GM19467 (cell line): ENCODE results near the gene SOHLH1.
"Not testable (repeated sequence)": the region's sequence is repeated elsewhere in the genome, so short reads cannot be mapped to it uniquely, and the experiment has no call there.

Source experiments
- ATAC-seq: cut with Tn5 transposase; IDR thresholded peaks from one replicate; pipeline ENCODE4 v1.9.1; 2021; ENCODE audit warnings: mild to moderate bottlenecking, moderate library complexity; ENCODE audit not compliant: unreplicated experiment

SOHLH1 gene

GRCh38 chr9:135681161-135681560, 18.1 kb downstream of the SOHLH1 start:
- ATAC-seq, result no peak

DNA sequence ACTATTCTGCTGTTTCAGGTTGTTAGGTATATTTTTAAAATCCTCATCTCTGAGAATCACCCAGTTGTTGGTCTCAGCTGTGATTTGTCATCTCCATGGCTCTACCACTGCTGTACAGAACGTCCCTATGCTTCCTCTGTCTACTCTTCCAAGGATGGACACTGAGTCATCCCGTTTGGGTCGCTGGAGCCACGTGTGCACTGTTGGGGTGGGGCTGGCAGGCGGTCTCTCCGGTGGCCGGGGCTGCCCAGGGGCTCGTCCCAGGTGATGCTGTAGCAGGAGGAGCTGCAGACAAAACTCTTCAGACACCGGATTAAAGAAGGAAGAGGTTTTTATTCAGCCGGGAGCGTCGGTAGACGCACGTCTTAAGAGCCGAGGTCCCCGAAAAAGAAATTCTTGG, 19.2 kb downstream of the SOHLH1 start:
- ATAC-seq, result no peak

GRCh38 chr9:135678236-135679017, 20.9 kb downstream of the SOHLH1 start:
- no peak for ATAC-seq

DNA sequence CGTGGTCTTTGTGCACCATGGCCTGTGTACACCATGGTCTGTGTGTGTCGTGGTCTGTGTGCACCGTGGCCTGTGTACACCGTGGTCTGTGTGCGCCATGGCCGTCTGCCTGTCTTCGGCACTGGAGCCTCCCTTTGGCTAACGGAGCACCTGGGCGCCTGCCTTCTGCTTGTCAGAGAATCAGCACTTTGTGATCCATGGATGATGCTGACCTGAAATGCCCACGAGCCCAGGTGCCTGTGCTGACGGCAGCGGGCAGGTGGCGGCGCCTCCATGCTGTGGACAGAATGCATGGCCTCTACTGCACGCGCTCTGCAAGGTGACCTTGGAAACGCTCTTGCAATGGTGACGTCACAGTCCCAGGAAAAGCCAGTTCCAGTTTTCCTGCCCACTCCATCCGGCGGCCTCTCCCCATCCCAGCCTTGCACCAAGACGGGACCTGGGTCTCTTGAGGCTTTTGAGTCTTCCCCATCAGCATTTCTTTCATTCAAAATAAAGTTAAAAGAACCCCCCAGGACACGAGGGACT, 21.6 kb downstream of the SOHLH1 start:
- ATAC-seq, result no peak

DNA sequence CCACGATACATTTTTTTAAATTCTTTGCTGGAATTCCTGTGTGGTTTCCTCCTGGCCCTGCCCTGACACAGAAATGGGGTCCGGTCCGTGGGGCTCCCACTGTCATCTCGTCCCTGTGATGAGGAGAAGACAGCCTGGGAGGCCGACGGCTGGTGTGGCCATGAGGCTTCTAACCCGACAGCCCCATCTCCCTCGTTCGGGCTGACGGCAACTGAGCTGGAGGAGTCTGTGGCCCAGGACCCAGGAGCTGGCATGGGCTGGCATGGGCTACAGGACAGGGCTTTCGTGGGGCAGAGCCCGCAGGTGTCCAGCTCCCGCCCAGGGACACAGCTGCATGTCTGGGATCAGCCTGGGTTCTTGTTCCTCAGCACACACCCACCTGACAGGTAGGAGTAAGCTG, 22.4 kb downstream of the SOHLH1 start:
- no peak for ATAC-seq

- ATAC-seq, result no peak
Observed at GRCh38 chr9:135674977-135675376, 24.3 kb downstream of the SOHLH1 start.

GRCh38 chr9:135673941-135674340, 25.3 kb downstream of the SOHLH1 start:
- no peak for ATAC-seq

DNA sequence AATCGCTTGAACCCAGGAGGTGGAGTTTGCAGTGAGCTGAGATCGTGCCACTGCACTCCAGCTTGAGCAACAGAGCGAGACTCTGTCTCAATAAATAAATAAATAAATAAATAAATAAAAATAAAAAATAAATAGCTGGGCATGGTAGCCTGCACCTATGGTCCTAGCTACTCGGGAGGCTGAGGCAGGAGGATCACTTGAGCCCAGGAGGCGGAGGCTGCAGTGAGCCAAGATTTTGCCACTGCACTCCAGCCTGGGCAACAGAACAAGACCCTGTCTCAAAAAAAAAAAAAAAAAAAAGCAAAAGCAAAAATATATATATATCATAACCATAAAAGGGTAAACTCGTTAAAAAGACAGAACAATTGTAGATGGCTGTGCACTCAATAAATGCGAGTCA, 26.5 kb downstream of the SOHLH1 start:
- not testable (repeated sequence) for ATAC-seq

- ATAC-seq, result no peak
Observed at GRCh38 chr9:135671591-135672041, 27.7 kb downstream of the SOHLH1 start.

DNA sequence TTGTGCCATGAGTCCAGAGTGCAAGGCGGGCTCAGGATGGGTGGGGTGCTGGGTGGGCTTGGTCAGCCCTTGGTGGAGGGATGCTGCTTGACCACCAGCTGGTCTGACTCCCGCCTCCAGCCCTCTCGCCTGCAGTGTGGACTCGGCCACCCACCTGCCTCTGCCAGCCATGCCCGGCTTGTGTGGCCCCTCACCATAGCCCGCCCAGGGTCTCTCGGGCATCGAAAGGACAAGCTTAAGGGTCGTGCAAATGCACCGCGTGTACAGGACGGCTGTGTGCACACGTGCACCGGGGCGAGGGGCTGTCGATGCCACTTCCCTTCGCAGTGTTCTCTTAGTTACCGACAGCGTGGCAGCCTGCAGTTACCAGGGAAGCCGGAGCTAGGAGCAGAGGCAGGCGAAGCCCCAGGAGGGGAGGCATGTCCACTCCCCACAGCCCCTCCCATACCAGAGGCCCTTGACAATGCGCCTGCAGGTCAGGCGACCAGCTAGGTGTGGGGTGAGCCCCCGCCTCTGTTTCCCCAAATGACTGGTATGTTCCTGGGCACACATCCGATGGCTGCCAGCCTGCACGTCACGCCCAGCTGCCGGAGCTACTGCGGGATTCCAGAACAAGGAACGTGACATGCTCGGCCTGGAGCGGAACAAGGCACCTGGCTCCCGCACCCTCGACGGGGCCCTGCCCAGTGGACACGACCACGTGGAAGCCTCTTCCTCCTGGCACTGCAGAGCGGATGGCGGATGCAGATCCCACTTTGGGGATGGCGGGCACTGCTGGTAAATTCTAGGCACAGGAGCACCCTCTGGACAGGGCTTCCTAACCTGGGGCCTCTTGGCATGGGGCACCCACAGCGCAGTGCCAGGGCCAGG, 28.3 kb downstream of the SOHLH1 start:
- ATAC-seq, result no peak

DNA sequence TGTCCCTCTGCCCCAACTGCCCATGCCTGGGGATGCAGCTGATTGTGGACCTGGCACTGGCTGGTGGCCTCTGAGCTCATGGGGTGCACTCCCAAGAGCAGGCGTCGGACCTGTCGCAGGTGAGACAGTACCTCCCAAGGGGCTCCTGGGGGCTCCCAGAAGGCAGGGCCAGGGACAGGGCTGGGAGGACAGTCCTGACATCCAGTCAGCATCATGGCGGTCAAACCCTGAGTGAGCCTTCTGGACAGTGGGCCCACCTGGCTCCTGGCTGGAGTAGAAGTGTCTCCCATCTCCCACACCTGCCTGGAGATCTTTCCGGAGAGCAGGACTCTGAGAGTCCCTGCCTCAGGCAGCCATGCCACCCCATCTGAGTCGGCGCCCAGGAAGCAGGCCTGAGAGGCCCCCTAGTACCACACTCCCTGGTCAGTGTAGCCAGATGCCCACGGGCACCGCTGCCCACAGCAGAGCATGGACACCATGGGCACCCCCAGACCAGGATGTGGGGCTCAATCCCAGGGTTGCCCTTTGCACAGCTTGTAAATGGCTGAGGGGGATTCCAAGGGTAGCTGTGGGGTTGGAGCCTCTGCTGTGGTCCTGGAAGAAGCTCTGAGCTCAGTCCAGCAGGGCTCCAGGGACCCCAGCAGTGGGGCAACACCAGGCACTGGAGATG, 29.5 kb downstream of the SOHLH1 start:
- ATAC-seq, result no peak

GRCh38 chr9:135669018-135669417, 30.3 kb downstream of the SOHLH1 start:
- ATAC-seq, result not testable (repeated sequence)

GRCh38 chr9:135667463-135668001, 31.7 kb downstream of the SOHLH1 start:
- no peak for ATAC-seq

GRCh38 chr9:135666534-135667462, 32.5 kb downstream of the SOHLH1 start:
- ATAC-seq, result no peak

- no peak for ATAC-seq
Observed at GRCh38 chr9:135665795-135666189, 33.5 kb downstream of the SOHLH1 start.

DNA sequence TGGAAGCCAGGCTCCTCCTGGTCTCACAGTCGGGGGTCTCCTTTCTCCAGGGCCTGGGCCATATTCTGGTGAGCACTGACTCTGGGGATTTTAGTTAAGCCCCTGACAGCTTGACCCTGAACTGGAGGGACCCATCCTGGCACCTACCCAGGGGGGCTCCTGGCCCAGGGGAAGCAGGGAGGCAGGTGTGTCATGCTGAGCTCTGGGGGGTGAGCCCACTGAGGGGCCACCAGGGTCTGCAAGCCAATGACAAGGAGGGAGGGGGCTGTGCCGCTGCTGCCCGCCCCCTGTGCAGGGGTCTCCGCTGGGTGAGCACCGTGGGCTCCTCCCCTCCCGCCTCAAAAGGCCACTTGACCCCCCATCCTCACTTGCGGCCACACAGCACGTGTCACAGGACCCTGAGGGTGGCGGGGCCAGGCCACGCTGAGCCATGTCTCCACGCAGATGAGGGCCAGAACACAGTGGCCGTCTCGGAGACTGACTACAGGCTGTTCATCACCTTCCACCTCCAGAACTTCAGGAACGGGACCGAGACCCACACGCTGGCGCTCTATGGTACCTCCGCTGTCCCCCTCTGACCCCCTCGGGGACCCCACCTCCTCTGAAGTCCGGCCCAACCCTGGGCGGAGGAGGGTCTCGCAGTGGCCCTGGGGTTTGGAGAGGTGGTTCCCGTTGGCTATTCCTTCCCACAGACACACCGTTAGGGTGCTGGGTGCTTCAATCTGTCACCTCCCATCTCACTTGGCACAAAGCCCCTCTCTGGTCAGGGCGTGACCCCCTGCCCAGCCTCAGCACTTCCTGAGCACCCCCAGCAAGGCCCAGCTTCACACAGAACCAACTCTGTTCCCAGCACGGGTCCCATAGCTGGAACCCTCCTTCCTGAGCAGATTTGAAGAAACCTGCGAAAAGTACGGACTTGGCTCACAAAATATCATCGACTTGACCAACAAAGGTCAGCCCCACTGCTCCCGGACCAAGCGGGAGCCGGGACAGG, 34.2 kb downstream of the SOHLH1 start:
- ATAC-seq, result no peak

- ATAC-seq, result no peak
Observed at GRCh38 chr9:135664266-135664665, 35.0 kb downstream of the SOHLH1 start.

DNA sequence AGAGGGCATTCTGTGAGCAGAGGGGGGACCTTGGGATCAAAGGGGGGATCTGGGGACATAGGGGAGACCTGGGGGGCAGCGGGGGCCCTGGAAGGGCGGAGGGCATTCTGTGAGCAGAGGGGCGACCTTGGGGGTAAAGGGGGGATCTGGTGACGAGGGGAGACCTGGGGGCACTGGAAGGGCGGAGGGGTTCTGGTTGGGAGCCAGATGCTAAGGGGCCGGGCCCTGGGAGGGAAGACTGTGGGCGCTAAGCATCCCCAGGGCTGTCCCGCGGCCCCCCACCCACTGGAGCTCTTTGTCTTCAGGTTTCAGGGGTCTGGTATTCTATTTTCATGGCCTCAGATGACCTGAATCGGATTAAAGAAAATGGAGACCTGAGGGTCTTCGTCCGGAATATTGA, 35.4 kb downstream of the SOHLH1 start:
- ATAC-seq, result no peak

GRCh38 chr9:135663451-135663770, 35.9 kb downstream of the SOHLH1 start:
- ATAC-seq, result no peak
